Right atrium auricular region (tissue), 2 donors: ENCODE measurements around the gene RGMA. TPM values are rescaled to one million over a fixed set of nuclear protein-coding genes. Genes with fewer than 3 reads are reported as not detected.
"Not testable (repeated sequence)": the region's sequence is repeated elsewhere in the genome, so short reads cannot be mapped to it uniquely, and the experiment has no call there.

Experiments used
- DNase-seq: peaks from one replicate; pipeline ENCODE4 v3.0.0-alpha.2; 2019; ENCODE audit warnings: low spot score
- H3K27ac ChIP-seq, 2 donors: fragments of 200-600 bp; sonication (generic); 1 replicate in 1 of 2; 2 replicates in 1 of 2; pipeline ENCODE4 v1.5.1; 2016 to 2019
- H3K27me3 ChIP-seq, 2 donors: fragments of 200-600 bp; sonication (generic); one replicate each; pipeline versions ENCODE4 v1.5.1 to v1.6.0; 2017 to 2019
- H3K36me3 ChIP-seq: fragments of 200-600 bp; sonication (generic); one replicate; pipeline ENCODE4 v1.5.1; 2016
- H3K4me1 ChIP-seq, 2 donors: fragments of 200-600 bp; sonication (generic); one replicate each; pipeline versions ENCODE4 v1.5.1 to v1.6.0; 2017 to 2019
- H3K4me3 ChIP-seq, 2 donors: fragments of 200-600 bp; sonication (generic); 1 replicate in 1 of 2; 2 replicates in 1 of 2; pipeline ENCODE4 v1.5.1; 2017 to 2019; ENCODE audit warnings: mild to moderate bottlenecking in 1 of 2, moderate library complexity in 1 of 2
- H3K9me3 ChIP-seq, 2 donors: fragments of 200-600 bp; sonication (generic); one replicate each; pipeline ENCODE4 v1.5.1; 2019
- total RNA-seq, 2 donors: library from RNA; depleted of rRNA; stranded (reverse); fragments of >200 nt; gene quantifications; one replicate each; pipeline ENCODE4 v1.1.0, GENCODE V29; 2016
- TF ChIP-seq, protein P1 (sequence below), 2 donors: fragments of 200-600 bp; sonication (generic); IDR thresholded peaks; one replicate each; pipeline ENCODE4 v1.5.1; 2019; ENCODE audit warnings: antibody characterized with exemption in 2 of 2

Gene RGMA
- total RNA-seq, 2 donors from 2014 or later = 7.2 to 9.9 TPM

DNA sequence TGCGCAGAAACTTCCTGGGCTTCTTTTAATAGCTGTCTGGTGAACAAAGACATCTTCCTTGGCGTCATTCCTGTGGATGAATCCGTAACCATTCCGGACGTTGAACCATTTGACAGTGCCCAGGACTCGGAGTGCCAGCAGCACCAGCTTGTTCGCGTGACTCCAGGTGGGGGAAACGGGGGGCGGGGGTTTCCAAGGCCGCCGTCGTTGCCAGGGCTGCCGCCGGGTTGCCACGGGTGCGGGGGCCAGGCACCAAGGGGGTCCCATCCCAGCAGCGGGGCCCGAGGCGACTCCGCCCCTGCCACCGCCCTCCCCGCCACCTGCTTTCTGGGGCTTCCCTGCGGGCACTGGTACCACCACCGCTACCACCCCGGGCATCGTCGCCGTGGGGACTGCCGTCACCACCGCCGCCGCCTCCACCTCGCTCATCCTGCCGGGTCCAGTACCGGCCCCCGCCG is 22.8 kb downstream of the RGMA start:
- Histone ChIP-seq H3K9me3 (no peaks in the 10 kb centered on the region), H3K27ac (peak overlapping the region in 1 of 2 donors; percentile 26), H3K4me1 (peaks cover 0 to 55% of the 10 kb centered on the region in 2 donors), H3K27me3 (no peaks in the 10 kb centered on the region), H3K4me3 (no peak overlapping the region), H3K36me3 (no peaks in the 10 kb centered on the region)
- TF ChIP-seq, protein P1, sequence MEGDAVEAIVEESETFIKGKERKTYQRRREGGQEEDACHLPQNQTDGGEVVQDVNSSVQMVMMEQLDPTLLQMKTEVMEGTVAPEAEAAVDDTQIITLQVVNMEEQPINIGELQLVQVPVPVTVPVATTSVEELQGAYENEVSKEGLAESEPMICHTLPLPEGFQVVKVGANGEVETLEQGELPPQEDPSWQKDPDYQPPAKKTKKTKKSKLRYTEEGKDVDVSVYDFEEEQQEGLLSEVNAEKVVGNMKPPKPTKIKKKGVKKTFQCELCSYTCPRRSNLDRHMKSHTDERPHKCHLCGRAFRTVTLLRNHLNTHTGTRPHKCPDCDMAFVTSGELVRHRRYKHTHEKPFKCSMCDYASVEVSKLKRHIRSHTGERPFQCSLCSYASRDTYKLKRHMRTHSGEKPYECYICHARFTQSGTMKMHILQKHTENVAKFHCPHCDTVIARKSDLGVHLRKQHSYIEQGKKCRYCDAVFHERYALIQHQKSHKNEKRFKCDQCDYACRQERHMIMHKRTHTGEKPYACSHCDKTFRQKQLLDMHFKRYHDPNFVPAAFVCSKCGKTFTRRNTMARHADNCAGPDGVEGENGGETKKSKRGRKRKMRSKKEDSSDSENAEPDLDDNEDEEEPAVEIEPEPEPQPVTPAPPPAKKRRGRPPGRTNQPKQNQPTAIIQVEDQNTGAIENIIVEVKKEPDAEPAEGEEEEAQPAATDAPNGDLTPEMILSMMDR (IDR thresholded peaks at IDR 0.05) = no peak
- DNase-seq = no peak

DNA sequence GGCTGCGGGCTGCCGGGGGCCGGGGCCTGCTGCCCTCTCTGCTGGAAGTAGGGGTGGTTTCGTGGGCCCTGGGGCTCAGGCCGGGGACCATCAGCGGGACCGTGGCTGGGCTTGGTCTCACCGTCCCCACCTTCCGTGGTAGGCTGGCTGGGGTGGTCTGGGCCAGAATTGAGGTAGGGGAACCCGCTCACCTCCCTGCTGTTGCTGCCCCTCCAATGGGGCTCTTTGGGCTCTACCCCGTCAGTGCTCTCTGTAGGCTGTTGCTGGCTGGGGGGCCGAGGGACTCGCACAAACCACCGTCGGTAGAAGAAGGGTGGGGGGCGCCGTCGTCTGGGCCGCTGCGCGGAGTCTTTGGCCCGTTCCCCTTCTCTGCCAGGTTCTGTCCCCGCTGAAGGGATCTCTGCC is 23.4 kb downstream of the RGMA start:
- no peaks in the 10 kb centered on the region for H3K27me3 ChIP-seq

DNA sequence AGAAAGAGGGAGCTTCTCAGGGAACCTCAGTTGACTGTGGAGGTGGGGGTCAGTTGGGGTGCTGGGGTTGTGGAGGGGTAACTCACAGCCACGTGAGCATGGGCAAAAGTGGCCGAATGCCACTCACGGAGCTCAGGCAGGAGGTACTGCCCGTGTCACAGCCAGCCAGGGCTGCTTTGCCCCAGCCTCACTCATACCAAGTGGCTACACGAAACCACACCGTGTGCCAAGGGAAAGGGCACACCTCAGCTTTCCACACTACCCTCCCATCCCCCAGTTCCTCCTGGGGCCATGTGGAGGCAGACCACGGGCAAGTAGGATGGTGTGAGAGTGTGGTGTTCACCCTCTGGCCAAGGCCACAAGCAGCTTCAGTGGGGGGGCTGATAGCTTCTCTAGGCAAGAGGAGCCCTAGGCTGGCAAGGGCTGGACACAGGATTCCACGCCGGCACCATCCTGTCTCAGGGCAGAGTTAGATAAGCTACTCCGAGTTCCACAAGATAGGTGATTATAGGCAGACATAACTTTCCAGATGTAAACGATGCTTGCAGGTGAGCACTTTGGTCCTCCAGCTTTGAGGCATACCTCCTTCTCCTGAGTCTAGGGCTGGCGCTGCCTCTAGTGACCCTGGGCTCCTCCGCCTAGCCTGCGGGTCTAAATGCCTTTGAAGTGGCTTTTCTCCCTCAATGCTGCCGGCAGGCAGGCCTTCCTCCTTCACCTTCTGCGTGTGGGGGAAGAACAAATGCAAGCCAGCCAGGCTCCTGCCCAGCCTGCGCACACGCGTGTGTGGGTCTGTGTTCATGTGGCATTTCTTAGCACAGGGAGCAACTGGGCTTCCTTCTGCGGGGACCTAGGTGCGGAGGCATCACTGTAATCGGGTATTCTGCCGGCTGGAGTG is 25.0 kb downstream of the RGMA start:
- TF ChIP-seq, protein P1 (IDR thresholded peaks at IDR 0.05) = no peak
- no peak for DNase-seq
- H3K4me1 ChIP-seq = peaks cover 0 to 56% of the 10 kb centered on the region in 2 donors
- H3K4me3 ChIP-seq = no peak overlapping the region
- no peak overlapping the region for H3K27ac ChIP-seq
- H3K36me3 ChIP-seq = no peaks in the 10 kb centered on the region
- H3K9me3 ChIP-seq = no peaks in the 10 kb centered on the region
- H3K27me3 ChIP-seq = no peaks in the 10 kb centered on the region

More for the DNA sequence above, 23.4 kb downstream of the RGMA start:
- Histone ChIP-seq H3K36me3 (no peaks in the 10 kb centered on the region), H3K4me3 (no peak overlapping the region), H3K9me3 (no peaks in the 10 kb centered on the region), H3K27ac (no peak overlapping the region), H3K4me1 (peaks cover 0 to 57% of the 10 kb centered on the region in 2 donors)
- TF ChIP-seq, protein P1 (IDR thresholded peaks at IDR 0.05) = no peak
- no peak for DNase-seq

DNA sequence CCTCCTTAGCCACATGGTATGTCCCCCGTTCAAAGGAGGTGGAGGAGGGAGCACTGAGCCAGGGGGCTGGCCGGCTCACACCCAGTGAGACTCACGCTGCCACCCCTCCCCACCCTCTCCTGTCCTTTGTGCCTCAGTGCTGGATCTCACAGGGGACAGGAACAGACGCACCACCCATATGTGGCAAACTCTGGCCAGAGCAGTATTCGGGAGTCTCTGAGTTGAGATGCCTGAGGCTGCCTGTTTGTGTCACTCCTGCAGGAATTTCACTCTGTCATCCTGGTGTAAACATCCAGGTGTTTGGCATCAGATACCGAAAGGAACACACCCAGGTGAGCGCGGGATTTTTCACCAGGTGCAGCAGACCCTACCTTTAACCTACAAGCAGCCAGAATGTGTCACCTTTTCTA is 25.7 kb downstream of the RGMA start:
- Histone ChIP-seq H3K36me3 (no peaks in the 10 kb centered on the region), H3K27ac (peak overlapping the region in 1 of 2 donors; percentile 22), H3K4me1 (peaks cover 0 to 56% of the 10 kb centered on the region in 2 donors), H3K9me3 (no peaks in the 10 kb centered on the region), H3K27me3 (no peaks in the 10 kb centered on the region), H3K4me3 (no peak overlapping the region)
- no peak for DNase-seq
- TF ChIP-seq, protein P1 (IDR thresholded peaks at IDR 0.05) = no peak

DNA sequence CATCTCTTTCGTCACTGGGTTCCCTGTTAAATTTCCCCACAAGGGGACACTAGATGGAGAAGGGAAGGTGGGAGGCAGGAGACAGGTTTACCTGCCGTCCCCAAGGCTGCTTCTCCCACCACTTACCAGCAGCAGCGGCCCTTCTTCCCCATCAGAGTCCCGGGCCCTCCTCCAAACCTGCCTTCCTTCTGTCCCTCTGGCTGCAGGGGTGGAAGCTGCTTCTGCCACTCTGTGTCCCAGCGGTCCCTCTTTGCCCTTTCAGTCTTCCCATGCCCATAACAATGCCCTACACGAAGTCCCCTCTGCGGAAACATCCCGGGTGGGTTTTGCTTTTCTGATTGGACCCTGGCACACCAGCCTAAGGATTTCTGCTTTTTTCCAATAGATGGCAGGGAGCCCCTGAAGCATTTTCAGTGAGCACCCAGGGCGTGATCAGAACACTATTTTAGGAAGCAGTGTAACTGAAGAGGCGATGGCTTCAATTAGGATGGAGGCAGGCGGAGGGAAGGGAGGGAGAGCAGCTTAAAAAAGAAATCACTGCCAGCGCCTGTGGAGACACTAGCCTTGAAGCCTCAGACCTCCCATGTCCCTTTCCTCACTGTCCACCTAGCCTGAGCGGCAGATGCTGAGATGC is 26.3 kb downstream of the RGMA start:
- H3K27me3 ChIP-seq, H3K9me3 ChIP-seq, H3K36me3 ChIP-seq, H3K4me3 ChIP-seq, DNase-seq: not testable (repeated sequence)
- H3K27ac ChIP-seq = peak overlapping the region in 1 of 2 donors; percentile 22
- H3K4me1 ChIP-seq = peaks cover 0 to 52% of the 10 kb centered on the region in 2 donors
